Small intestine (tissue), 7 donors: ENCODE results near the gene KRTAP1-5. TPM values are rescaled to one million over a fixed set of nuclear protein-coding genes. Genes with fewer than 3 reads are reported as not detected.
"Not testable (repeated sequence)": the region's sequence is repeated elsewhere in the genome, so short reads cannot be mapped to it uniquely, and the experiment has no call there.

Source experiments
- DNase-seq, 2 donors: peaks; one replicate each; pipeline versions ENCODE4 v3.0.0 to v3.0.0-alpha.2; 2013
- FAIRE-seq: peaks from 2 replicates; lab custom pipeline; 2012; peaks lifted over from hg19 to GRCh38; lab: Jason Lieb, UNC
- H3K27ac ChIP-seq, 3 donors: one replicate each; pipeline ENCODE4 v1.5.1; 2013; ENCODE audit warnings: low read length in 2 of 3, mild to moderate bottlenecking in 2 of 3, control low read depth in 1 of 3, inconsistent platforms in 1 of 3, low read depth in 1 of 3, moderate library complexity in 1 of 3
- H3K27me3 ChIP-seq, 3 donors: one replicate each; pipeline ENCODE4 v1.6.1; 2013; ENCODE audit warnings: low read length in 3 of 3, inconsistent platforms in 1 of 3; ENCODE audit not compliant: control insufficient read depth in 3 of 3, insufficient read depth in 3 of 3
- H3K36me3 ChIP-seq, 3 donors: one replicate each; pipeline ENCODE4 v1.6.1; 2013; ENCODE audit warnings: low read length in 3 of 3, inconsistent platforms in 1 of 3, low read depth in 1 of 3, mild to moderate bottlenecking in 1 of 3, moderate library complexity in 1 of 3; ENCODE audit not compliant: control insufficient read depth in 3 of 3, insufficient read depth in 2 of 3
- H3K4me1 ChIP-seq, 3 donors: one replicate each; pipeline ENCODE4 v1.6.1; 2013; ENCODE audit warnings: low read length in 2 of 3, inconsistent platforms in 1 of 3, low read depth in 1 of 3, mild to moderate bottlenecking in 1 of 3, moderate library complexity in 1 of 3; ENCODE audit not compliant: control insufficient read depth in 3 of 3, insufficient read depth in 2 of 3
- H3K4me3 ChIP-seq, 3 donors: one replicate each; pipeline ENCODE4 v1.5.1; 2013; ENCODE audit warnings: low read length in 3 of 3, control low read depth in 1 of 3, inconsistent platforms in 1 of 3, low read depth in 1 of 3, mild to moderate bottlenecking in 1 of 3, moderate library complexity in 1 of 3
- H3K9me3 ChIP-seq, 2 donors: one replicate each; pipeline ENCODE4 v1.6.1; 2013; ENCODE audit warnings: low read depth in 1 of 2, low read length in 1 of 2; ENCODE audit not compliant: control insufficient read depth in 2 of 2, insufficient read depth in 1 of 2
- WGBS, 3 donors: extraction: QIAGEN DNeasy Blood & Tissue Kit; methylation state at CpG; one replicate each; pipeline ENCODE4 v1.1.7; 2013; 5-methylcytosine and 5-hydroxymethylcytosine counted together
- polyA plus RNA-seq, 4 donors: library from polyadenylated mRNA; stranded (reverse) in 3 of 4; unstranded in 1 of 4; fragments of 200-250 nt in 3 of 4; fragments of 120-200 nt in 1 of 4; gene quantifications; one replicate each; pipeline versions ENCODE4 v1.2.1 to v1.2.3, GENCODE V29; 2013
- donor health status: healthy with polysubstance abuse.
- donor health status: control.
- donor health status: control.
- donor health status: Bipolar disorder and iron deficiency.
- donor health status: healthy.

KRTAP1-5 gene
- polyA plus RNA-seq, 4 donors: 0.04 TPM; not detected in 3

GRCh38 chr17:41040783-41041571 lies 14.0 kb upstream of the KRTAP1-5 start, which contains the start of gene KRTAP1-1:
TSS of gene KRTAP1-1 (minus strand) at chr17:41041450. CDS start at chr17:41041397, 53 bp downstream.
- not testable (repeated sequence) for H3K4me1 ChIP-seq, H3K9me3 ChIP-seq, H3K27me3 ChIP-seq, H3K36me3 ChIP-seq, DNase-seq, H3K27ac ChIP-seq, FAIRE-seq, H3K4me3 ChIP-seq
- 69 to 78% (median 74%) methylated on average over 13 to 14 of the region's 14 CpGs for WGBS, 3 donors

- FAIRE-seq: no peak
Observed at GRCh38 chr17:41037853-41038350, 10.9 kb upstream of the KRTAP1-5 start.

GRCh38 chr17:41034346-41034935 lies 7.4 kb upstream of the KRTAP1-5 start, which contains the start of gene KRTAP1-3:
TSS of gene KRTAP1-3 (minus strand) at chr17:41034874. CDS start at chr17:41034821, 53 bp downstream.
- not testable (repeated sequence) for H3K36me3 ChIP-seq, H3K27me3 ChIP-seq, H3K4me1 ChIP-seq, H3K4me3 ChIP-seq, H3K9me3 ChIP-seq, H3K27ac ChIP-seq, FAIRE-seq, DNase-seq
- WGBS, 3 donors: 80 to 88% (median 84%) methylated on average over 8 to 10 of the region's 10 CpGs

More at GRCh38 chr17:41037853-41038350, 10.9 kb upstream of the KRTAP1-5 start:
- no peaks in the 10 kb centered on the region for H3K9me3 ChIP-seq
- no peaks in the 10 kb centered on the region for H3K36me3 ChIP-seq
- no peak overlapping the region for H3K27ac ChIP-seq
- 86 to 89% (median 87%) methylated on average over 2 of the region's 2 CpGs for WGBS, 3 donors
- no peak for DNase-seq
- no peaks in the 10 kb centered on the region for H3K4me1 ChIP-seq
- H3K4me3 ChIP-seq: no peak overlapping the region
- peaks cover 0 to 3% (median 0%) of the 10 kb centered on the region in 3 donors for H3K27me3 ChIP-seq

- 79 to 89% (median 84%) methylated on average over 10 to 12 of the region's 12 CpGs for WGBS, 3 donors
- H3K9me3 ChIP-seq: no peaks in the 10 kb centered on the region
- FAIRE-seq (no peak), DNase-seq (no peak)
- H3K27ac ChIP-seq: no peak within 1 kb of the TSS
- H3K4me3 ChIP-seq: no peak within 1 kb of the TSS
- no peaks in the 10 kb centered on the region for H3K27me3 ChIP-seq
- no peaks in the 10 kb centered on the region for H3K4me1 ChIP-seq
- no peaks in the 10 kb centered on the region for H3K36me3 ChIP-seq
Observed at GRCh38 chr17:41029633-41030245, 2.7 kb upstream of the KRTAP1-5 start, which contains the start of gene KRTAP1-4. TSS of gene KRTAP1-4 (minus strand) at chr17:41030195. CDS start at chr17:41030078, 117 bp downstream.

GRCh38 chr17:41024697-41025096 lies 2.3 kb downstream of the KRTAP1-5 start:
- Histone ChIP-seq H3K36me3 (no peaks in the 10 kb centered on the region), H3K27me3 (peaks cover 0 to 2% (median 0%) of the 10 kb centered on the region in 3 donors), H3K4me3 (no peak overlapping the region), H3K4me1 (no peaks in the 10 kb centered on the region), H3K9me3 (no peaks in the 10 kb centered on the region), H3K27ac (no peak overlapping the region)
- DNase-seq (no peak), FAIRE-seq (no peak)
- WGBS, 3 donors: 80 to 91% (median 81%) methylated on average over 3 of the region's 3 CpGs

GRCh38 chr17:41020336-41020735 lies 6.7 kb downstream of the KRTAP1-5 start:
- no peaks in the 10 kb centered on the region for H3K9me3 ChIP-seq
- no peak overlapping the region for H3K27ac ChIP-seq
- no peak overlapping the region for H3K4me3 ChIP-seq
- H3K4me1 ChIP-seq: no peaks in the 10 kb centered on the region
- DNase-seq: no peak
- no peak for FAIRE-seq
- no peaks in the 10 kb centered on the region for H3K36me3 ChIP-seq
- H3K27me3 ChIP-seq: peaks cover 0 to 2% (median 0%) of the 10 kb centered on the region in 3 donors

- H3K27ac ChIP-seq: no peak overlapping the region
- no peaks in the 10 kb centered on the region for H3K9me3 ChIP-seq
- FAIRE-seq: no peak
- peaks cover 0 to 2% (median 0%) of the 10 kb centered on the region in 3 donors for H3K27me3 ChIP-seq
- H3K4me3 ChIP-seq: no peak overlapping the region
- no peak for DNase-seq
- no peaks in the 10 kb centered on the region for H3K4me1 ChIP-seq
- H3K36me3 ChIP-seq: no peaks in the 10 kb centered on the region
- WGBS, 3 donors: 94 to 98% (median 96%) methylated on average over 3 of the region's 3 CpGs
Observed at GRCh38 chr17:41019415-41019814, 7.6 kb downstream of the KRTAP1-5 start.

- WGBS, 3 donors: 65 to 86% (median 71%) methylated on average over 3 of the region's 3 CpGs
- no peak for DNase-seq
- no peak overlapping the region for H3K4me3 ChIP-seq
- H3K9me3 ChIP-seq: no peaks in the 10 kb centered on the region
- H3K36me3 ChIP-seq: no peaks in the 10 kb centered on the region
- FAIRE-seq: no peak
- H3K27me3 ChIP-seq: peaks cover 0 to 2% (median 0%) of the 10 kb centered on the region in 3 donors
- no peaks in the 10 kb centered on the region for H3K4me1 ChIP-seq
- H3K27ac ChIP-seq: no peak overlapping the region
Observed at GRCh38 chr17:41018541-41018940, 8.5 kb downstream of the KRTAP1-5 start.
